Keratinocyte (primary cell): Measurements from ENCODE around the gene CKAP2L. TPM values are rescaled to one million over a fixed set of nuclear protein-coding genes. Genes with fewer than 3 reads are reported as not detected.
A peak's percentile ranks its signal among the peaks of the same experiment; 100 is the strongest.

Experiments
- DNase-seq: peaks from one replicate; pipeline ENCODE4 v3.0.0-alpha.2; 2011; ENCODE audit warnings: low read depth, missing footprints, low spot score
- FAIRE-seq: peaks from 2 replicates; lab custom pipeline; 2011; peaks lifted over from hg19 to GRCh38; lab: Jason Lieb, UNC
- H2AFZ ChIP-seq: 2 replicates; pipeline ENCODE4 v1.6.0; 2012; ENCODE audit warnings: low read length, control low read depth, inconsistent platforms; ENCODE audit not compliant: control insufficient read depth
- H3K27ac ChIP-seq: 2 replicates; pipeline ENCODE4 v1.5.1; 2011; ENCODE audit warnings: low read length; ENCODE audit not compliant: control insufficient read depth, insufficient read depth
- H3K27me3 ChIP-seq: 3 replicates; pipeline ENCODE4 v1.6.0; 2011; ENCODE audit warnings: low read length; ENCODE audit not compliant: control insufficient read depth, insufficient read depth; ENCODE audit errors: extremely low read depth
- H3K36me3 ChIP-seq, 2 experiments: 2 replicates in 1 of 2; 3 replicates in 1 of 2; pipeline ENCODE4 v1.5.1; 2011; ENCODE audit warnings: low read length in 2 of 2, mild to moderate bottlenecking in 1 of 2; ENCODE audit not compliant: control insufficient read depth in 2 of 2, insufficient read depth in 2 of 2; ENCODE audit errors: extremely low read depth in 1 of 2
- H3K4me1 ChIP-seq: 3 replicates; pipeline ENCODE4 v1.5.1; 2011; ENCODE audit warnings: low read length; ENCODE audit not compliant: control insufficient read depth, insufficient read depth; ENCODE audit errors: extremely low read depth
- H3K4me2 ChIP-seq: 3 replicates; pipeline ENCODE4 v1.6.0; 2011; ENCODE audit warnings: low read depth, low read length; ENCODE audit not compliant: control insufficient read depth, insufficient read depth; ENCODE audit errors: extremely low read depth
- H3K4me3 ChIP-seq, 3 experiments: fragments of 200-600 bp in 1 of 3; sonication (generic) in 1 of 3; 2 replicates in 2 of 3; 3 replicates in 1 of 3; pipeline ENCODE4 v1.5.1; 2011 to 2016; ENCODE audit warnings: low read length in 3 of 3, mild to moderate bottlenecking in 3 of 3, control low read depth in 2 of 3, inconsistent platforms in 1 of 3, low read depth in 1 of 3, mixed read lengths in 1 of 3, mixed run types in 1 of 3, moderate library complexity in 1 of 3; ENCODE audit not compliant: control insufficient read depth in 2 of 3, insufficient read depth in 2 of 3; ENCODE audit errors: extremely low read depth in 1 of 3
- H3K79me2 ChIP-seq: 2 replicates; pipeline ENCODE4 v1.6.0; 2012; ENCODE audit warnings: low read length; ENCODE audit not compliant: control insufficient read depth, insufficient read depth
- H3K9ac ChIP-seq: 3 replicates; pipeline ENCODE4 v1.6.0; 2011; ENCODE audit warnings: low read length; ENCODE audit not compliant: control insufficient read depth, insufficient read depth; ENCODE audit errors: extremely low read depth
- H3K9me1 ChIP-seq: 3 replicates; pipeline ENCODE4 v1.6.0; 2011; ENCODE audit warnings: low read length; ENCODE audit not compliant: control insufficient read depth, insufficient read depth; ENCODE audit errors: extremely low read depth
- H3K9me3 ChIP-seq: 2 replicates; pipeline ENCODE4 v1.5.1; 2012; ENCODE audit warnings: low read depth, low read length; ENCODE audit not compliant: control insufficient read depth
- H4K20me1 ChIP-seq: 3 replicates; pipeline ENCODE4 v1.6.0; 2011; ENCODE audit warnings: low read length; ENCODE audit not compliant: control insufficient read depth, insufficient read depth; ENCODE audit errors: extremely low read depth
- CTCF ChIP-seq, 3 experiments: IDR thresholded peaks in 1 of 3; conservative IDR thresholded peaks in 1 of 3; optimal IDR thresholded peaks in 1 of 3; 2 replicates in 2 of 3; 3 replicates in 1 of 3; pipeline versions ENCODE3 to v1.5.1; 2011; ENCODE audit warnings: low read length in 3 of 3, mild to moderate bottlenecking in 3 of 3, moderate library complexity in 2 of 3, control low read depth in 1 of 3, inconsistent platforms in 1 of 3; ENCODE audit not compliant: insufficient read depth in 2 of 3; ENCODE audit errors: extremely low read depth in 1 of 3
- EZH2 ChIP-seq: IDR thresholded peaks from one replicate; pipeline ENCODE4 v1.6.1; 2012; ENCODE audit warnings: inconsistent platforms, mild to moderate bottlenecking, low read length, moderate library complexity
- dilution Hi-C: fragments of 300-500 bp; cut with MboI; formaldehyde crosslinking; loops from one replicate; pipeline ENCODE4 v1.7.0; 2020; ENCODE audit warnings: low sequenced_read_pairs; ENCODE audit not compliant: extremely low pct_ligation_motif_present
- polyA plus RNA-seq, 5 experiments: library from polyadenylated mRNA; depleted of rRNA in 3 of 5; stranded (reverse) in 3 of 5; stranded (forward) in 1 of 5; unstranded in 1 of 5; fragments of >200 nt; gene quantifications; 1 replicate in 1 of 5; 2 replicates in 3 of 5; 3 replicates in 1 of 5; pipeline versions ENCODE4 v1.2.1 to v1.2.3, GENCODE V29; 2011 to 2012; ENCODE audit warnings: missing spikeins in 2 of 5, low read depth in 1 of 5, low replicate concordance in 1 of 5

The CKAP2L gene
- polyA plus RNA-seq, 1 donor (not counting 4 experiments of a cell fraction or from before 2014, with no cell fraction given): 10.9 TPM

- H3K79me2 ChIP-seq: no peaks in the 10 kb centered on the region
- DNase-seq (no peak), FAIRE-seq (peak; percentile 79)
- H3K27ac ChIP-seq: peak overlapping the region; percentile 36
- no peaks in the 10 kb centered on the region for H4K20me1 ChIP-seq
- no peaks in the 10 kb centered on the region for H3K9me3 ChIP-seq
- peak overlapping the region; percentile 45 for H3K4me2 ChIP-seq
- dilution Hi-C loops: no loop called here
- TF ChIP-seq CTCF (optimal IDR thresholded peaks at IDR 0.05 in 1 of 3, IDR thresholded peaks at IDR 0.05 in 1 of 3, conservative IDR thresholded peaks at IDR 0.05 in 1 of 3; ENCODE audit: extremely low read depth in 1 of 3, insufficient read depth in 2 of 3, low read length in 3 of 3): no peak
- TF ChIP-seq EZH2: no peak
- no peak overlapping the region for H3K4me3 ChIP-seq
- no peak overlapping the region for H2AFZ ChIP-seq
- peaks cover 21% of the 10 kb centered on the region for H3K4me1 ChIP-seq
- no peaks in the 10 kb centered on the region for H3K36me3 ChIP-seq
- H3K9ac ChIP-seq: no peak overlapping the region
- no peaks in the 10 kb centered on the region for H3K27me3 ChIP-seq
- H3K9me1 ChIP-seq: no peaks in the 10 kb centered on the region
These were observed 49.4 kb downstream of the CKAP2L start for GRCh38 chr2:112714836-112715631.

- Histone ChIP-seq H3K79me2 (no peaks in the 10 kb centered on the region), H3K27ac (no peak overlapping the region), H3K27me3 (no peaks in the 10 kb centered on the region), H3K4me1 (peaks cover 21% of the 10 kb centered on the region), H3K4me3 (no peak overlapping the region), H3K9me3 (no peaks in the 10 kb centered on the region), H3K9ac (no peak overlapping the region), H3K9me1 (no peaks in the 10 kb centered on the region), H3K4me2 (no peak overlapping the region), H3K36me3 (no peaks in the 10 kb centered on the region), H4K20me1 (no peaks in the 10 kb centered on the region), H2AFZ (no peak overlapping the region)
- TF ChIP-seq EZH2: no peak
- TF ChIP-seq CTCF (optimal IDR thresholded peaks at IDR 0.05 in 1 of 3, IDR thresholded peaks at IDR 0.05 in 1 of 3, conservative IDR thresholded peaks at IDR 0.05 in 1 of 3; ENCODE audit: extremely low read depth in 1 of 3, insufficient read depth in 2 of 3, low read length in 3 of 3): no peak
- dilution Hi-C loops: no loop called here
- no peak for FAIRE-seq
- DNase-seq: no peak
These were observed 50.1 kb downstream of the CKAP2L start for GRCh38 chr2:112714331-112714730.
